Measurements from ENCODE around the gene CCDC138. TPM values are rescaled to one million over a fixed set of nuclear protein-coding genes. Genes with fewer than 3 reads are reported as not detected.

The CCDC138 gene
- total and polyA plus RNA-seq, 7 donors = 0.39 to 2.4 (median 1.5) TPM

DNA sequence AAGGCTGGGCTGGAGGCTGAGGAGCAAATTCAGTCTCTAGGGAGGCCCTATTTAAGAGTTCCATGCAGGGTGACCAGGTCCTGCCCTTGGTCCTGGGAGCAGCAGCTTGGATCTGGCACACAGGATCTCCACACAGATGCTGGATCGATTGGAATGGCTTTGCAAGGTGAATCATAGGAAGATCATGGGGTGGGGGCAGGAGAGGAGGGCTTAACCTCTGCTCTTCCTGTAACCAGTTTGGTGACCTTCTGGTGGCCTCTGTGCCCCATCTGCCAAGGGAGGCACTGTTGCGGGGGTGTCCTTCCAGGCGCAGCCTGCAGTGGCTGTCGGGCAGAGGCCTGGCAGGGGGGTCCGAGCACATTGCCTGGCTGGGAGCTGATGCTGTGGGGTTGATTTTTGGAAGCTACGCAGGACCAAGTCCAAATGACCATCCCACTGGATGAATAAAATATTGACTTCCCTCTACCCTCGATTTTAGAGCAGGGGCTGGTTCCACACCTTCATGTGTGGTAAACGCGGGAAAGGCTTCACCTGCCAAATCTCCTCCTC lies 122.8 kb downstream of the CCDC138 start:
- Histone ChIP-seq H3K27me3 (ENCODE audit: insufficient read depth in 3 of 3, low read length in 2 of 3) (peaks cover 0 to 5% (median 0%) of the 10 kb centered on the region in 3 donors), H3K4me1 (no peaks in the 10 kb centered on the region), H3K27ac (no peak overlapping the region), H3K4me3 (no peak overlapping the region), H3K36me3 (ENCODE audit: insufficient read depth in 1 of 2, low read depth in 1 of 2) (no peaks in the 10 kb centered on the region), H3K9me3 (no peaks in the 10 kb centered on the region)
- intact Hi-C loops (cut with DNase I) = no loop called here
- TF ChIP-seq, protein P1, sequence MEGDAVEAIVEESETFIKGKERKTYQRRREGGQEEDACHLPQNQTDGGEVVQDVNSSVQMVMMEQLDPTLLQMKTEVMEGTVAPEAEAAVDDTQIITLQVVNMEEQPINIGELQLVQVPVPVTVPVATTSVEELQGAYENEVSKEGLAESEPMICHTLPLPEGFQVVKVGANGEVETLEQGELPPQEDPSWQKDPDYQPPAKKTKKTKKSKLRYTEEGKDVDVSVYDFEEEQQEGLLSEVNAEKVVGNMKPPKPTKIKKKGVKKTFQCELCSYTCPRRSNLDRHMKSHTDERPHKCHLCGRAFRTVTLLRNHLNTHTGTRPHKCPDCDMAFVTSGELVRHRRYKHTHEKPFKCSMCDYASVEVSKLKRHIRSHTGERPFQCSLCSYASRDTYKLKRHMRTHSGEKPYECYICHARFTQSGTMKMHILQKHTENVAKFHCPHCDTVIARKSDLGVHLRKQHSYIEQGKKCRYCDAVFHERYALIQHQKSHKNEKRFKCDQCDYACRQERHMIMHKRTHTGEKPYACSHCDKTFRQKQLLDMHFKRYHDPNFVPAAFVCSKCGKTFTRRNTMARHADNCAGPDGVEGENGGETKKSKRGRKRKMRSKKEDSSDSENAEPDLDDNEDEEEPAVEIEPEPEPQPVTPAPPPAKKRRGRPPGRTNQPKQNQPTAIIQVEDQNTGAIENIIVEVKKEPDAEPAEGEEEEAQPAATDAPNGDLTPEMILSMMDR (IDR thresholded peaks at IDR 0.05) = no peak
- no peak for ATAC-seq
- no peak for DNase-seq
- WGBS, 3 donors = 59 to 67% (median 64%) methylated on average over 9 of the region's 9 CpGs

DNA sequence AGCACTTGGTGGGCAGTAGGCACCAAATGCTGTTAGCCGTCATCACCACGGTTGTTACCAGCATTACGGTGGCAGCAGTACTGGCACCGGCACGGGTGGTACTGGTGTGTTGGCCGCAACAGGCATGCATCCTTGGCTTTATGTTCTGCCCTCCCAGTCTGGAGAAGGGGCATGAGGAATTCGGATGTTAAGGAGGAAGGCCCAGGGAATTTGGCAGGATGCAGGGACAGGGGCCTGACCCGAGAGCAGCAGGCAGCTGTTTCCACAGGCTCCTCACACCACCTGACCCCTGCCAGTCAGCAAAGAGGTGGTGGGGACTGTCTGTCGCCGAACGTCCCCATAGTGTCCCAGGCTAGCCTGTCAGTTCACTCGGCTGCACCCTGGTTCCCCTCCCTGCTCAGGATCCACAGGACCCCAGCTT lies 123.5 kb downstream of the CCDC138 start:
- intact Hi-C loops (cut with DNase I) = no loop called here
- DNase-seq (no peak), ATAC-seq (no peak)
- H3K27me3 ChIP-seq (ENCODE audit: insufficient read depth in 3 of 3, low read length in 2 of 3) = peaks cover 0 to 5% (median 0%) of the 10 kb centered on the region in 3 donors
- H3K27ac ChIP-seq = no peak overlapping the region
- H3K9me3 ChIP-seq = no peaks in the 10 kb centered on the region
- no peaks in the 10 kb centered on the region for H3K4me1 ChIP-seq
- H3K36me3 ChIP-seq (ENCODE audit: insufficient read depth in 1 of 2, low read depth in 1 of 2) = no peaks in the 10 kb centered on the region
- no peak overlapping the region for H3K4me3 ChIP-seq
- 24 to 38% (median 28%) methylated on average over 12 of the region's 12 CpGs for WGBS, 3 donors
- TF ChIP-seq, protein P1 (IDR thresholded peaks at IDR 0.05) = no peak

DNA sequence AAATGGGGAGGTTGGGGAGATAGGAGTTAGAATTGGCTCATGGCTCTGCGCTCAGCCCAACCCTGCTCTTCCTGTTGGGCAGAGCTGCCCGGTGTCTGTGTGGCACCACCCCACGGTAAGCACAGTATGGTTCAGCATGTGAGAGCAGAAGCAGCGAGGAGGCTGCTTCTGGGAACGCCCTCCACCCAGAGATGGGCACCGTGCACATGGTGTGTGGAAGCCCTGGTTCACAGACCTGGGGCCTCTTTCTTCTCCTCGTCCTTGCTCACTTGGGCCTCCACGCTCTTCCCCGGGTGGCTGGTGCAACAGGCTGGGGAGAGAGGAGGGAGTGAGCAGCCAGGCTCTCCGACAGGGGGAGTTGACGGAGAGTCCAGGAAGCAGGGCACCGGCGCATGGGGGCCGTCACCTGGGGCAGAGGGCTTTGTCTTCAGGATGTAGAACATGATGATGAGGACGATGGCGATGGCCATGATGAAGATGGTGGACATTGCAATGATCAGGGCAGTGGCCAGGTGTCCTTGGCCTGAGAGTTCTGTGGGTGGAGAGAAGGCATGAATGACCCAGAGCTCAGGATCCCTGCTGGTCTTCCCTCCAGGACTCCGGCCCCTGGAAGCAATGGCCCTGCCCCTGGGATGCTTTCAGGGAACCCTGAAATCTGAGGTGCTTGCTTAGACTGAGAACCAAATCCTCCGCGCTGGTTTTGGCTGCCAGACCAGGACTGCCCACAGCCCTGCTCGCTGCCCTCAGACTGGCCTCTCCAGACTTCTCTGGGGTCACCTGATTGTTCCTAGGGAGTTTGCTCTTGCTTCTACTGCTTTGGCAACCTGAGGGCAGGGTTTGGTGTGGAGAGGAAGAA lies 124.2 kb downstream of the CCDC138 start:
- Histone ChIP-seq H3K4me3 (no peak overlapping the region), H3K9me3 (no peaks in the 10 kb centered on the region), H3K27me3 (ENCODE audit: insufficient read depth in 3 of 3, low read length in 2 of 3) (peaks cover 0 to 5% (median 0%) of the 10 kb centered on the region in 3 donors), H3K27ac (no peak overlapping the region), H3K36me3 (ENCODE audit: insufficient read depth in 1 of 2, low read depth in 1 of 2) (no peaks in the 10 kb centered on the region), H3K4me1 (no peaks in the 10 kb centered on the region)
- WGBS, 3 donors = 78 to 84% (median 79%) methylated on average over 20 of the region's 20 CpGs
- TF ChIP-seq, protein P1 (IDR thresholded peaks at IDR 0.05) = no peak
- ATAC-seq (no peak), DNase-seq (no peak)
- intact Hi-C loops (cut with DNase I) = no loop called here

DNA sequence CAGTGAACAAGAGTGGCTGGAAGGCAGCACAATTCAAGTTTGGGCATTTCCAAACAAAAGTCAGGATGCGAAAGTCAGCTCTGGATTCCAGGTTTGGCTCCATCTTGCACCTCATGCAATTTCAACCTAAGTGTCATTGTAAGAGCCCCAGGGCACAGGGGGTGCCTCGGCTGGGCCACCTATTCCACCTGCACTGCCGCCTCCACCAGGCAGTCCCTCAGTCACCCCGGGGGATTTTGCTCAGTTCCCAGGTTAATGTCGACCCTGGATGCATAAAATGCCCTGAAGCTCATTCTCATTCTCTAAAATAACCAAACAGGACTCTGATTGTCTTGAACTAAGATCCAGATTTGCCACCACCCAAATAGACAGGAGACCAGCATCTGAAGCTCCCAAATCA lies 124.8 kb downstream of the CCDC138 start:
- intact Hi-C loops (cut with DNase I) = no loop called here

More for the DNA sequence above, 124.8 kb downstream of the CCDC138 start:
- Histone ChIP-seq H3K4me3 (no peak overlapping the region), H3K27ac (no peak overlapping the region), H3K36me3 (ENCODE audit: insufficient read depth in 1 of 2, low read depth in 1 of 2) (no peaks in the 10 kb centered on the region), H3K27me3 (ENCODE audit: insufficient read depth in 3 of 3, low read length in 2 of 3) (peaks cover 0 to 5% (median 0%) of the 10 kb centered on the region in 3 donors), H3K9me3 (no peaks in the 10 kb centered on the region), H3K4me1 (no peaks in the 10 kb centered on the region)
- DNase-seq = no peak
- no peak for ATAC-seq
- TF ChIP-seq, protein P1 (IDR thresholded peaks at IDR 0.05) = no peak
- 86 to 93% (median 92%) methylated on average over 5 of the region's 5 CpGs for WGBS, 3 donors

Data from psoas muscle (tissue), 8 donors.